ENCODE data around the gene ZFYVE16.

DNA sequence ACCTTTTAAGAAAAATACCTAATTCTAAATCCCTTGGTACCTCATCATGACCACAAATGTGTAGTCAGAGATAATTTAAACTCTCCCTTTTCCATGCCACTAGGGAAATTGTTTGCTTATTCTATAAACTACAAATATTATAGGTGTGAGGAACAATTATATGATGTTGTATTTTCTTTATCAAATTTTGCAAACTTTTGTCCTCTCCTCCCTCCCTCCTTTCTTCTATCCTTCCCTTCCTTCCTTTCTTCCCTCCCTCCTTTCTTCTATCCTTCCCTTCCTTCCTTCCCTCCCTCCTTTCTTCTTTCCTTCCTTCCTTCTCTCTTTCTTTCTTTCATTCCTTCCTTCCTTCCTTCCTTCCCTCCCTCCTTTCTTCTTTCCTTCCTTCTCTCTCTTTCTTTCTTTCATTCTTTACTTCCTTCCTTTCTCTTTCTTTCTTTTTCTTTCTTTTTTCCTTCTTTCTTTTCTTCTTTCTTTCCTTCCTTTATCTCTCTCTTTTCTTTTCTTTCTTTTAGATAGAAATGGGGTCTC, 46.9 kb upstream of the ZFYVE16 start:
- TF ChIP-seq BCL6 (CRISPR knock-in tag; IDR thresholded peaks at IDR 0.05) (no peak), EZH2 (conservative IDR thresholded peaks at IDR 0.05; ENCODE audit: low read depth, low read length) (no peak), PCBP2 (optimal IDR thresholded peaks at IDR 0.05; ENCODE audit: low read depth, low read length, poor library complexity, severe bottlenecking) (no peak), CBFB (CRISPR knock-in tag; IDR thresholded peaks at IDR 0.05) (no peak)
- TF ChIP-seq, protein P1, sequence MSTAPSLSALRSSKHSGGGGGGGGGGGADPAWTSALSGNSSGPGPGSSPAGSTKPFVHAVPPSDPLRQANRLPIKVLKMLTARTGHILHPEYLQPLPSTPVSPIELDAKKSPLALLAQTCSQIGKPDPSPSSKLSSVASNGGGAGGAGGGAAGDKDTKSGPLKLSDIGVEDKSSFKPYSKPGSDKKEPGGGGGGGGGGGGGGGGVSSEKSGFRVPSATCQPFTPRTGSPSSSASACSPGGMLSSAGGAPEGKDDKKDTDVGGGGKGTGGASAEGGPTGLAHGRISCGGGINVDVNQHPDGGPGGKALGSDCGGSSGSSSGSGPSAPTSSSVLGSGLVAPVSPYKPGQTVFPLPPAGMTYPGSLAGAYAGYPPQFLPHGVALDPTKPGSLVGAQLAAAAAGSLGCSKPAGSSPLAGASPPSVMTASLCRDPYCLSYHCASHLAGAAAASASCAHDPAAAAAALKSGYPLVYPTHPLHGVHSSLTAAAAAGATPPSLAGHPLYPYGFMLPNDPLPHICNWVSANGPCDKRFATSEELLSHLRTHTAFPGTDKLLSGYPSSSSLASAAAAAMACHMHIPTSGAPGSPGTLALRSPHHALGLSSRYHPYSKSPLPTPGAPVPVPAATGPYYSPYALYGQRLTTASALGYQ (CRISPR knock-in tag; IDR thresholded peaks at IDR 0.05), result no peak
- TF ChIP-seq, protein P2, sequence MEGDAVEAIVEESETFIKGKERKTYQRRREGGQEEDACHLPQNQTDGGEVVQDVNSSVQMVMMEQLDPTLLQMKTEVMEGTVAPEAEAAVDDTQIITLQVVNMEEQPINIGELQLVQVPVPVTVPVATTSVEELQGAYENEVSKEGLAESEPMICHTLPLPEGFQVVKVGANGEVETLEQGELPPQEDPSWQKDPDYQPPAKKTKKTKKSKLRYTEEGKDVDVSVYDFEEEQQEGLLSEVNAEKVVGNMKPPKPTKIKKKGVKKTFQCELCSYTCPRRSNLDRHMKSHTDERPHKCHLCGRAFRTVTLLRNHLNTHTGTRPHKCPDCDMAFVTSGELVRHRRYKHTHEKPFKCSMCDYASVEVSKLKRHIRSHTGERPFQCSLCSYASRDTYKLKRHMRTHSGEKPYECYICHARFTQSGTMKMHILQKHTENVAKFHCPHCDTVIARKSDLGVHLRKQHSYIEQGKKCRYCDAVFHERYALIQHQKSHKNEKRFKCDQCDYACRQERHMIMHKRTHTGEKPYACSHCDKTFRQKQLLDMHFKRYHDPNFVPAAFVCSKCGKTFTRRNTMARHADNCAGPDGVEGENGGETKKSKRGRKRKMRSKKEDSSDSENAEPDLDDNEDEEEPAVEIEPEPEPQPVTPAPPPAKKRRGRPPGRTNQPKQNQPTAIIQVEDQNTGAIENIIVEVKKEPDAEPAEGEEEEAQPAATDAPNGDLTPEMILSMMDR (CRISPR knock-in tag; IDR thresholded peaks at IDR 0.05), result no peak
